CD4-positive, alpha-beta T cell treated with Interleukin-6 at 100 ng/mL for 8 hours (primary cell): ENCODE data around the gene CPT2.

ENCODE experiments used
- DNase-seq: peaks from one replicate; pipeline ENCODE4 v3.0.0-alpha.2; 2020; ENCODE audit warnings: mixed read lengths, low spot score

The CPT2 gene

DNA sequence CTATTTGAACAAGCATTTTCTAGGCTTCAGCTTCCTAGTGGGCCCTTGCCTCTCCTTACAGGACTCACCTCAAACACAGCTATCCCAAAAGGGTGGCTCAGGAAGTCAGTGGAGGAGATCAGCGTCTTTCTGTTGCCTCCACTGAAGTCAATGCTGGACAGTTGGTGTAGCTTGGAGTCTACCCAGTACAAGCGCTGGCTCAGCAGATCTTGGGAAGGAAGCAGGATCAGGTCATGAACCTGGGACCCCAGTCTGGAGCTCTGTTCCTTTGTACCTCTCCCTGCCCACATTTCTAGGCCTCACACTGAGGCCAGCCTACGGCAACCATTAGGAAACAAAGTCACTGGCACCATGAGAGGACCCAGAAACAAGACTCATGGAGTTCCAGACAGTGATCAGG is 65.4 kb downstream of the CPT2 start:
- DNase-seq: no peak
